ENCODE measurements around the gene FAM114A1. TPM values are rescaled to one million over a fixed set of nuclear protein-coding genes. Genes with fewer than 3 reads are reported as not detected.
A peak's percentile ranks its signal among the peaks of the same experiment; 100 is the strongest.

The FAM114A1 gene
- total RNA-seq, 1 donor from 2014 or later = 223 TPM

DNA sequence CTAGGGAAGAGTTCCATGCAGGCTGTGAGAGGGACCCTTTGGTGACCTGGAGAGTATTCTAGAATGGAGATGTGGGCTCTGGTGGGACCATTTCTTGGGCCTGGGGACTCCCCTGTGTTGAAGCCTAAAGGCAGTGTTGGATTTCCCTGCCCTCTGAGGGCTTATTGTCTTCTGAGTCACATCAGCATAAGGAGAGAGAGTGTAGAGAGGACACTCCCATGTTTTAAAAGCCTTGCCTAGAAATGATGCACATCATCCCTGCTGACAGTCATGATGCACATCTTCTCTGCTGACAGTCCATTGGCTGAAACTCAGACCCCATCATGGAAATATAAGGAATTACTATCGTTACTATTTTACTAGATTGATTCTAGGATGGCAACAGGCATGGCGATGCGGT lies 51.9 kb downstream of the FAM114A1 start:
- peak overlapping the region; percentile 45 for H3K27ac Mint-ChIP-seq (ENCODE audit: unreplicated experiment)
- H3K4me1 Mint-ChIP-seq (ENCODE audit: low read depth) = peaks cover 31% of the 10 kb centered on the region
- no peaks in the 10 kb centered on the region for H3K9me3 Mint-ChIP-seq (ENCODE audit: low read depth)
- H3K4me3 Mint-ChIP-seq (ENCODE audit: unreplicated experiment) = no peak overlapping the region
- peaks cover 40% of the 10 kb centered on the region for H3K36me3 Mint-ChIP-seq (ENCODE audit: low read depth)
- TF ChIP-seq, protein P1, sequence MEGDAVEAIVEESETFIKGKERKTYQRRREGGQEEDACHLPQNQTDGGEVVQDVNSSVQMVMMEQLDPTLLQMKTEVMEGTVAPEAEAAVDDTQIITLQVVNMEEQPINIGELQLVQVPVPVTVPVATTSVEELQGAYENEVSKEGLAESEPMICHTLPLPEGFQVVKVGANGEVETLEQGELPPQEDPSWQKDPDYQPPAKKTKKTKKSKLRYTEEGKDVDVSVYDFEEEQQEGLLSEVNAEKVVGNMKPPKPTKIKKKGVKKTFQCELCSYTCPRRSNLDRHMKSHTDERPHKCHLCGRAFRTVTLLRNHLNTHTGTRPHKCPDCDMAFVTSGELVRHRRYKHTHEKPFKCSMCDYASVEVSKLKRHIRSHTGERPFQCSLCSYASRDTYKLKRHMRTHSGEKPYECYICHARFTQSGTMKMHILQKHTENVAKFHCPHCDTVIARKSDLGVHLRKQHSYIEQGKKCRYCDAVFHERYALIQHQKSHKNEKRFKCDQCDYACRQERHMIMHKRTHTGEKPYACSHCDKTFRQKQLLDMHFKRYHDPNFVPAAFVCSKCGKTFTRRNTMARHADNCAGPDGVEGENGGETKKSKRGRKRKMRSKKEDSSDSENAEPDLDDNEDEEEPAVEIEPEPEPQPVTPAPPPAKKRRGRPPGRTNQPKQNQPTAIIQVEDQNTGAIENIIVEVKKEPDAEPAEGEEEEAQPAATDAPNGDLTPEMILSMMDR (IDR thresholded peaks at IDR 0.05) = no peak
- no peak for DNase-seq (ENCODE audit: low spot score)
- no peaks in the 10 kb centered on the region for H3K27me3 Mint-ChIP-seq (ENCODE audit: low read depth)

DNA sequence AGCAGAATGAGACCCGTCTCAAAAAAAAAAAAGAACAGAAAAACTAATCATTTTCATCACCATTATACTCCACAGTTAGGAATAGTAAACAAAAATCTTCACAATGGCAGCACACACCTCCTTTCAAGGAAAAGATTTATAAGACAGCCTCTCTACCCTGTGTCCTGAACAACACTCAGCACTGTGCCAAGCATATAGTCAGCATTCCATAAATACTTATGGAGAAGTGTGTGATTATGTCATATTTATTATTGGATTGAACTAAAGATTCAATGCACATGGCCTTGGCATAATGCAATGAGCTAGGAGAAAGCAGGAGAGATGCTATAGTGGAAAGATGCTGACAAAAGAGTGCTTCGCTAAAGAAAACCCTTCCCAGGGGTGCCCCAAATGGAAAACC lies 52.6 kb downstream of the FAM114A1 start:
- peak overlapping the region; percentile 45 for H3K27ac Mint-ChIP-seq (ENCODE audit: unreplicated experiment)
- H3K9me3 Mint-ChIP-seq (ENCODE audit: low read depth) = no peaks in the 10 kb centered on the region
- peaks cover 34% of the 10 kb centered on the region for H3K36me3 Mint-ChIP-seq (ENCODE audit: low read depth)

DNA sequence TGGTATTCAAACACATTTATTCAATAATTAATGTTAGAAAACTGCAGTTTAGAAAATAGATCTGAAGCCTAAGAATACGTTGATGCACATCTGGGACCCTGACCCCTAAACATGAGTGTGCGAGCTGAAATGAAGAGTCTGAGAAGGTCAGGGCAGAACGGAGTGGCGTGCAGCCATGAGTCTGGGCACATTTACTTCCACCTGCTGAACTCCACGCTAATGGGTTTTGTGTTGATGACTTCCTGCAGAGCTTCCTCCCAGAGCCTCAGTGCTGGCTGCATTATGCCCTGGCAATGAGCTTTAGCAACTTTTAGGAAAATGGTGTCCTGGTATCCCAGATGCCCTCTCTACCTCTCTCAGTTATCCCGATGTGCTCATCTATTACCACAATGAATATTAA lies 53.1 kb downstream of the FAM114A1 start:
- peak overlapping the region; percentile 30 for H3K27ac Mint-ChIP-seq (ENCODE audit: unreplicated experiment)
- no peaks in the 10 kb centered on the region for H3K9me3 Mint-ChIP-seq (ENCODE audit: low read depth)
- H3K27me3 Mint-ChIP-seq (ENCODE audit: low read depth) = no peaks in the 10 kb centered on the region
- TF ChIP-seq, protein P1 (IDR thresholded peaks at IDR 0.05) = no peak
- no peak overlapping the region for H3K4me3 Mint-ChIP-seq (ENCODE audit: unreplicated experiment)
- no peak for DNase-seq (ENCODE audit: low spot score)
- peaks cover 30% of the 10 kb centered on the region for H3K36me3 Mint-ChIP-seq (ENCODE audit: low read depth)
- H3K4me1 Mint-ChIP-seq (ENCODE audit: low read depth) = peaks cover 31% of the 10 kb centered on the region

More for the DNA sequence above, 52.6 kb downstream of the FAM114A1 start:
- no peak for DNase-seq (ENCODE audit: low spot score)
- H3K27me3 Mint-ChIP-seq (ENCODE audit: low read depth) = no peaks in the 10 kb centered on the region
- TF ChIP-seq, protein P1 (IDR thresholded peaks at IDR 0.05) = no peak
- H3K4me3 Mint-ChIP-seq (ENCODE audit: unreplicated experiment) = no peak overlapping the region
- H3K4me1 Mint-ChIP-seq (ENCODE audit: low read depth) = peaks cover 31% of the 10 kb centered on the region

DNA sequence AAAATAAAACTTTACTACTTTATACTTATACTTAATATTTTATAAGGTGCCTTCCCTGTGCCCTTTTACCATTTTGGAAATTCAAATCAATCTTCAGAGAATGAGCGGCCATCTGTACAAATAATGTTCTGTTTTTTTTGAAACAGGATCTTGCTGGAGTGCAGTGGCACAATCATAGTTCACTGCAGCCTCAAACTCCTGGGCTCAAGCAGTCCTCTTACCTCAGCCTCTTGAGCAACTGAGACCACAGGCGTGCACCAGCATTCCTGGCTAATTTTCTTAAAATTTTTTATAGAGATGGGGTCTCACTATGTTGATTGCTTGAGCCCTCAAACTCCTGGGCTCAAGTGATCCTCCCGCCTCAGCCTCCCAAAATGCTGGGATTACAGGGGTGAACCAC lies 53.5 kb downstream of the FAM114A1 start:
- Mint-ChIP-seq H3K36me3 (ENCODE audit: low read depth) (peaks cover 29% of the 10 kb centered on the region), H3K9me3 (ENCODE audit: low read depth) (no peaks in the 10 kb centered on the region), H3K4me3 (ENCODE audit: unreplicated experiment) (no peak overlapping the region), H3K4me1 (ENCODE audit: low read depth) (peaks cover 31% of the 10 kb centered on the region), H3K27ac (ENCODE audit: unreplicated experiment) (peak overlapping the region; percentile 68), H3K27me3 (ENCODE audit: low read depth) (no peaks in the 10 kb centered on the region)
- TF ChIP-seq, protein P1 (IDR thresholded peaks at IDR 0.05) = no peak
- DNase-seq (ENCODE audit: low spot score) = no peak

DNA sequence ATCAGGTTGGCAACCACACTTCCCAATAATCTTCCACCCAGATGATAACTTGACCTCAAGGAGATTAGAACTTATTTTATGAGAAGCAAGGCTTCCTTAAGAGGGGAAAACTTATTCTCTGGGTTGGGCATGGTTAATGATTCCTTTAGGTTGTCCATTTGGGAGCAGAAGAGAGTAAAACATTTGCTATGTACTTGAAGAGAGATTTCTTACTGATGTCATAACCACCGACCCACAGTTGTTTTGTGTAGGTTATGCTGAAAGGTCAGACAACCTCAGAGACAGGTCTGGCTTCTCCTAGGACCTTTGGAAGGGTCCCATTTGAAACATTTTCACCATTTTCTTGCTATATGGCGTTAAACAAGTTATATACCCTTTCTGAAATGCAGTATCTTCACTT lies 56.1 kb downstream of the FAM114A1 start:
- peaks cover 25% of the 10 kb centered on the region for H3K4me1 Mint-ChIP-seq (ENCODE audit: low read depth)
- peaks cover 31% of the 10 kb centered on the region for H3K36me3 Mint-ChIP-seq (ENCODE audit: low read depth)
- TF ChIP-seq, protein P1 (IDR thresholded peaks at IDR 0.05) = no peak
- no peaks in the 10 kb centered on the region for H3K27me3 Mint-ChIP-seq (ENCODE audit: low read depth)
- H3K4me3 Mint-ChIP-seq (ENCODE audit: unreplicated experiment) = no peak overlapping the region
- no peak for DNase-seq (ENCODE audit: low spot score)
- no peaks in the 10 kb centered on the region for H3K9me3 Mint-ChIP-seq (ENCODE audit: low read depth)
- no peak overlapping the region for H3K27ac Mint-ChIP-seq (ENCODE audit: unreplicated experiment)

Data from chondrocyte (in vitro differentiated cells).